Upper lobe of left lung (tissue), 4 donors: ENCODE results near the gene DENND5B.

Experiments used
- EP300 ChIP-seq, 4 donors: sonication (generic); formaldehyde crosslinking; IDR thresholded peaks; one replicate each; pipeline ENCODE4 v1.5.1; 2017; ENCODE audit warnings: antibody characterized with exemption in 4 of 4, control low read depth in 2 of 4
- POLR2A ChIP-seq, 4 donors: fragments of 450-650 bp; IDR thresholded peaks; one replicate each; pipeline ENCODE4 v1.5.1; 2016 to 2017; ENCODE audit warnings: antibody characterized with exemption in 4 of 4, mild to moderate bottlenecking in 2 of 4
- POLR2AphosphoS5 ChIP-seq, 2 donors: sonication (generic); formaldehyde crosslinking; IDR thresholded peaks; one replicate each; pipeline ENCODE4 v1.5.1; 2017; ENCODE audit warnings: antibody characterized with exemption in 2 of 2
- TF ChIP-seq, protein P1 (sequence below), 6 experiments: fragments of 450-650 bp in 4 of 6; fragments of 200-600 bp in 2 of 6; sonication (generic) in 2 of 6; IDR thresholded peaks; one replicate each; pipeline ENCODE4 v1.5.1; 2016 to 2019; ENCODE audit warnings: antibody characterized with exemption in 6 of 6

DNA sequence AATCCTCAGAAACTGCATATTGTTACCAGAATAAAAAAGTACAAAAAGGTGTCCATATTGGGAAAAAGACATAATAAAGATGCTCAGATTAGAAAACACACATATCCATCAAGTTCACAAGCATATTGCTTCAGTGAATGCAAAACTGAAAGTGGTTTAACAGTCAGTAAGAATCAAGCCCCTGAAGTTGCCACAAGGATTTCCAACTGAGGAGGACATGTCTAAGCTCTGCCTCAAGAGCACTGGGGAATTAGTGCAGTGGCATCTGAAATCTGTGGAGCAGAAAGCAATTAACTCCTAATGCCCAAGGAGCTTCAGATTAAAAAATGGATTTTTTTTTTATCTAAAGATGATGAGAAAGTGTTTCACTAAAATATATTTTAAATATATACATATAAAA is 113.2 kb downstream of the DENND5B start:
- TF ChIP-seq, protein P1, sequence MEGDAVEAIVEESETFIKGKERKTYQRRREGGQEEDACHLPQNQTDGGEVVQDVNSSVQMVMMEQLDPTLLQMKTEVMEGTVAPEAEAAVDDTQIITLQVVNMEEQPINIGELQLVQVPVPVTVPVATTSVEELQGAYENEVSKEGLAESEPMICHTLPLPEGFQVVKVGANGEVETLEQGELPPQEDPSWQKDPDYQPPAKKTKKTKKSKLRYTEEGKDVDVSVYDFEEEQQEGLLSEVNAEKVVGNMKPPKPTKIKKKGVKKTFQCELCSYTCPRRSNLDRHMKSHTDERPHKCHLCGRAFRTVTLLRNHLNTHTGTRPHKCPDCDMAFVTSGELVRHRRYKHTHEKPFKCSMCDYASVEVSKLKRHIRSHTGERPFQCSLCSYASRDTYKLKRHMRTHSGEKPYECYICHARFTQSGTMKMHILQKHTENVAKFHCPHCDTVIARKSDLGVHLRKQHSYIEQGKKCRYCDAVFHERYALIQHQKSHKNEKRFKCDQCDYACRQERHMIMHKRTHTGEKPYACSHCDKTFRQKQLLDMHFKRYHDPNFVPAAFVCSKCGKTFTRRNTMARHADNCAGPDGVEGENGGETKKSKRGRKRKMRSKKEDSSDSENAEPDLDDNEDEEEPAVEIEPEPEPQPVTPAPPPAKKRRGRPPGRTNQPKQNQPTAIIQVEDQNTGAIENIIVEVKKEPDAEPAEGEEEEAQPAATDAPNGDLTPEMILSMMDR (IDR thresholded peaks at IDR 0.05): no peak
- TF ChIP-seq POLR2A (IDR thresholded peaks at IDR 0.05) (no peak), POLR2AphosphoS5 (IDR thresholded peaks at IDR 0.05) (no peak), EP300 (IDR thresholded peaks at IDR 0.05) (no peak)
